A549 treated with GW870086 at 1 μM for 4 hours (cell line): ENCODE data around the gene OR10C1. TPM values are rescaled to one million over a fixed set of nuclear protein-coding genes. Genes with fewer than 3 reads are reported as not detected.

ENCODE experiments used
- total RNA-seq: library from RNA; stranded (reverse); fragments of 200-300 nt; extraction: Qiagen RNA extraction; gene quantifications from 5 replicates; pipeline ENCODE4 v1.2.3, GENCODE V29; 2022; ENCODE audit warnings: low read depth

OR10C1 gene
- not detected in 5 replicates for total RNA-seq

DNA sequence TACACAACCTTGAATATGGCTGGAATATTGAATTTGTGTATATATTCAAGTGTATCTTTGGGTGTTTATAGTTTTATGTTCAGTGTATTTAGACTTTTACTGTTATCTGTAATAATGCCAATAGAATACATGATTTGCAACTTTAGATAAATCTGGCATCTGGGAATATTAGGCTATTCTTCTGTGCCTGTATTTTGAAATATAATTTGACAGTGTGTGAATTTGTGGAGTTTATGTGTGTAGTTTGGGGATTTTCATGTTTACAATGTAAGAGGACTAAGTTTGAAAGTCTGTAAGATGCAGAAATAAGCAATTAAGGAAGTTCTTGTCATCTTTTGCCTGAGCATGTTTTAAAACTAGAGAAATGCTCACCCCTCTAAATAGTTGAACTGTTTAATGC is at the start of gene OR10C1:
TSS of gene OR10C1 (plus strand) at position 301 of the 400 bp plus-strand sequence. CDS start 710 bp downstream, outside the sequence.

GRCh38 chr6:29395331-29395730 is 43.8 kb upstream of the OR10C1 start, which contains the start of gene OR12D2:
Gene OR12D2 (plus strand): TSS chr6:29395631. CDS start chr6:29396700, 1,069 bp downstream.

GRCh38 chr6:29414588-29414987 is 24.5 kb upstream of the OR10C1 start, which contains the start of gene OR12D1:
Gene OR12D1 (plus strand): TSS chr6:29414928.

DNA sequence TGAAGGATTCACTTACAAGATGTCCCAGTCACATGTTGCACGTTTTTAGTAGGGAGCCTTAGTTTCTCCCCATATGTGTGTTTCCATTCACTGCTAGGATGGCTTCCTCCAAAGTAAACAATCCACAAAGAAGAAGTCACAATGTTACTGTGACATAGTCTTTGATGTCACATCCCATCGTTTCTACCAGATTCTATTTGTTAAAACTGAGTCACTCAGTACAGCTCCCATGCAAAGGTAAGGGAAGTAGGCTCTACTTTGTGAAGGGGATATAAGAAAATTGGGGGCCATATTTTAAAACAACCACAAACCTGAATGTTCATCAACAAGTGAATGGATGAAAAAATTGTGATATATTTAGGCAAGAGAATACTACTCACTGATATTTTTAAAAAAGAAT is 17.9 kb downstream of the OR10C1 start, which contains the start of the genes OR11A1 and OR2H1:
TSS of gene OR11A1 (minus strand) at position 101 of the 400 bp plus-strand sequence. CDS start 29,430 bp downstream, outside the sequence.
TSS of gene OR2H1 (plus strand) at position 185 of the 400 bp plus-strand sequence. CDS start 4,615 bp downstream, outside the sequence.

GRCh38 chr6:29487660-29488059 is 48.6 kb downstream of the OR10C1 start, which contains the start of gene MAS1L:
Gene MAS1L (minus strand): TSS chr6:29487956. CDS start chr6:29487902, 54 bp downstream.

Other genes starting within 250 kb of the OR10C1 start
- not detected in 5 replicates for gene OR14J1, start 137.6 kb upstream of the OR10C1 start, total RNA-seq
- gene OR5V1, start 70.4 kb upstream of the OR10C1 start, total RNA-seq, result not detected in 5 replicates
- not detected in 5 replicates for gene OR12D3, start 64.0 kb upstream of the OR10C1 start, total RNA-seq
- not detected in 5 replicates for gene OR12D2, start 43.7 kb upstream of the OR10C1 start, total RNA-seq
- gene OR12D1, start 24.4 kb upstream of the OR10C1 start, total RNA-seq, result not detected in 5 replicates
- gene OR11A1, start 17.8 kb downstream of the OR10C1 start, total RNA-seq, result not detected in 5 replicates
- not detected in 5 replicates for gene OR2H1, start 17.8 kb downstream of the OR10C1 start, total RNA-seq
- not detected in 5 replicates for gene MAS1L, start 48.6 kb downstream of the OR10C1 start, total RNA-seq
- 0.44 to 0.95 TPM (median 0.61 TPM) in 5 replicates for gene UBD, start 120.4 kb downstream of the OR10C1 start, total RNA-seq
- not detected in 5 replicates for gene OR2H2, start 145.8 kb downstream of the OR10C1 start, total RNA-seq
- gene GABBR1, start 193.9 kb downstream of the OR10C1 start, total RNA-seq, result 2.8 to 5.7 TPM (median 5.1 TPM) in 5 replicates
- not detected in 5 replicates for gene MOG, start 217.8 kb downstream of the OR10C1 start, total RNA-seq
- gene ZFP57, start 241.8 kb downstream of the OR10C1 start, total RNA-seq, result not detected in 5 replicates